Activated T-helper 2 cell treated with anti-CD3 and anti-CD28 coated beads, Interferon-gamma antibody, Interleukin-2, Interleukin-4, amounts not matched to agents 10 μg/mL and 5 μg/mL and 100 μg/mL, durations not matched to agents 14 hours and 24 hours and 36 hours (primary cell): Measurements from ENCODE around the gene C11orf16. TPM values are rescaled to one million over a fixed set of nuclear protein-coding genes. Genes with fewer than 3 reads are reported as not detected.
A peak's percentile ranks its signal among the peaks of the same experiment; 100 is the strongest.
"Not testable (repeated sequence)": the region's sequence is repeated elsewhere in the genome, so short reads cannot be mapped to it uniquely, and the experiment has no call there.

Experiments
- DNase-seq: peaks from one replicate; pipeline ENCODE4 v3.0.0; 2021; ENCODE audit warnings: low spot score
- H3K27ac Mint-ChIP-seq: one replicate; pipeline ENCODE4 v1.8.0; 2021; ENCODE audit warnings: mixed read lengths
- H3K27me3 Mint-ChIP-seq: one replicate; pipeline ENCODE4 v1.8.0; 2021; ENCODE audit warnings: low read depth, mixed read lengths
- H3K36me3 Mint-ChIP-seq: one replicate; pipeline ENCODE4 v1.8.0; 2021; ENCODE audit warnings: low read depth, mixed read lengths
- H3K4me1 Mint-ChIP-seq: one replicate; pipeline ENCODE4 v1.8.0; 2021; ENCODE audit warnings: low read depth, mixed read lengths
- H3K4me3 Mint-ChIP-seq: one replicate; pipeline ENCODE4 v1.8.0; 2021; ENCODE audit warnings: low read depth, mild to moderate bottlenecking, moderate library complexity, mixed read lengths
- H3K9me3 Mint-ChIP-seq: one replicate; pipeline ENCODE4 v1.8.0; 2021; ENCODE audit warnings: mixed read lengths
- intact Hi-C: fragments of 100-400 bp; cut with micrococcal nuclease; formaldehyde crosslinking; loops from one replicate; pipeline ENCODE4 v1.15.1; 2023
- total RNA-seq: library from RNA; stranded (reverse); gene quantifications from 2 replicates; pipeline ENCODE4 v1.2.3, GENCODE V29; 2022

The C11orf16 gene, protein sequence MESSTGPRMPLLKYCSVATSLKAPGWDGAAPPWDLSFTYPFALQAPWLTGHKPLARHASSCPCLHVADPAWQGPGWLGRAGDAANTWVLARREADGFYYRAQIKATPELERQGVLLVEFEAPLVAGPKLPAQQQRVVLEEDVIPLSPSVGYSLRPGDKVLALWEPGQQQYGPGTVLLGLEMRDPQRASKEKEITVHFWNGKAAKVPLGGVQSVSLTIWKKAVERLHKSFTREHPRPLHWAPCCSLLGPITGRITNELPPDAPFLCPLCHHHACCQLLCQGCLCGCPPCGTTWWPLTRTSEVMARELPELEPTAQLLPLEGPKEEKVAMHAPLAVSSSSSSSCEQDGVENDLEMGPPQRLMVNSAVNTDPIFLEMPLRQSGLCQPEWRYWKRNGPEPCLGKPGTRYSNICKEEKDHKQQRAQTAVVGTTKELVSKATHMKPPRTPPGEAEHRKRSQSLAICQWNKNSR
- total RNA-seq, result not detected in 2 replicates

DNA sequence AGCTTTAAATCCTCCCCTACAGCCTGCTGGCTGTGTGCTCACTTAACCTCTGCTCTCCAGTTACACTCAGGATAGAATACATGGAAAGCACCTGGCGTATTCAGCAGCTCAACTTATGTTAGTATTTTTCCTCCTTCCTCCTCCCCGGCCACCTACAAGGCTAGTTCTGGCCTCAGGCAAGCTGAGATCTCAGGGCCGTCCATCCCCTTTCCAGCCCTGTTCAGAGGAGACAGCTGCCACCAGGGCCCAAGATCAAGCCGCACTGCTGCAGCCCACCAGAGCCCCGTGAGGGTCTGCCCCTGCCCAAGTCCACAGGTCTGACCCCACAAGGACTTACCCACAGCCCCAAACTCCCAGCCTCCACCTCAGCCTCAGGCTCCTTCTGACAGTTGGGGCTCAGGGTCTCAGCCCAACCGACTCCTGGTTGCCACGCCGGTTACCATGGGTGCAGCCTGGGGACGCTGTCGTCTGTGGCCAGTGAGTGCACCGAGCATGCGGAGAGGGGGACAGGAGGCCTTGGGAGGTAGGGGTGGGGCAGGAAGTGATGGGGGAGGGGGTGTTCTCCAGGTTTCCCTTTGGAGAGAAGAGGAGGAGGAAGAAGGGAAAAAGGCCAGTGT, at the start of gene C11orf16:
Gene C11orf16, minus strand, starts transcription at position 384 of the 617 bp plus-strand sequence. CDS start 639 bp downstream, outside the sequence.
- Mint-ChIP-seq H3K4me1 (peaks cover 2% of the 10 kb centered on the region), H3K36me3 (no peaks in the 10 kb centered on the region), H3K4me3 (no peak within 1 kb of the TSS), H3K27ac (no peak within 1 kb of the TSS), H3K27me3 (no peaks in the 10 kb centered on the region), H3K9me3 (no peaks in the 10 kb centered on the region)
- no peak for DNase-seq
- intact Hi-C loops, result no loop called here

- Mint-ChIP-seq H3K9me3 (no peaks in the 10 kb centered on the region), H3K27me3 (no peaks in the 10 kb centered on the region), H3K4me1 (peaks cover 5% of the 10 kb centered on the region), H3K4me3 (no peak overlapping the region), H3K27ac (no peak overlapping the region), H3K36me3 (no peaks in the 10 kb centered on the region)
- intact Hi-C loops, result no loop called here
- DNase-seq, result no peak
These were observed 47.7 kb upstream of the C11orf16 start for GRCh38 chr11:8980485-8980884.

- H3K27me3 Mint-ChIP-seq, H3K9me3 Mint-ChIP-seq, H3K4me1 Mint-ChIP-seq, H3K4me3 Mint-ChIP-seq, intact Hi-C loops, H3K36me3 Mint-ChIP-seq, DNase-seq, H3K27ac Mint-ChIP-seq: not testable (repeated sequence)
These were observed 46.6 kb upstream of the C11orf16 start for GRCh38 chr11:8979365-8979764.

GRCh38 chr11:8973121-8973520, 40.4 kb upstream of the C11orf16 start:
- Mint-ChIP-seq H3K27ac (no peak overlapping the region), H3K27me3 (no peaks in the 10 kb centered on the region), H3K9me3 (no peaks in the 10 kb centered on the region), H3K36me3 (no peaks in the 10 kb centered on the region), H3K4me1 (peaks cover 2% of the 10 kb centered on the region), H3K4me3 (no peak overlapping the region)
- no peak for DNase-seq
- intact Hi-C loops, result no loop called here

DNA sequence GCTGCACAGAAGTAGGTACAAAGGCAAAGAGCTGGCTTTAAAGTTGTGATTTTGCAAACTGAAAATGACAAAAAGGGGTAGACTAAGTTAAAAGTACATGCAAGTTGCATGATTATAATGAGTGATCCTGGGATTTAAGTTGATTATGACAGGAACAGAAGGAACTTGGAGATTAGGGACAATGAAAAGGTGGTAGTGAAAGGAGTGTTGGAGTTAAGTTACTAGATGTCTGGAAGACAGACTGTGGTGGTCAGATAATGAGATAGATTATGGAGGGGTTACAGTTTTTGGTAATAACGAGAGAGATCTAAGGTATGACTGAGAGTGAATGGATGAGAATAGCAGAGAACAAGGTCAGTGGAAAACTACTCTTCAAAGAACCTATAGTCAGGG, 39.2 kb upstream of the C11orf16 start:
- intact Hi-C loops, result no loop called here

DNA sequence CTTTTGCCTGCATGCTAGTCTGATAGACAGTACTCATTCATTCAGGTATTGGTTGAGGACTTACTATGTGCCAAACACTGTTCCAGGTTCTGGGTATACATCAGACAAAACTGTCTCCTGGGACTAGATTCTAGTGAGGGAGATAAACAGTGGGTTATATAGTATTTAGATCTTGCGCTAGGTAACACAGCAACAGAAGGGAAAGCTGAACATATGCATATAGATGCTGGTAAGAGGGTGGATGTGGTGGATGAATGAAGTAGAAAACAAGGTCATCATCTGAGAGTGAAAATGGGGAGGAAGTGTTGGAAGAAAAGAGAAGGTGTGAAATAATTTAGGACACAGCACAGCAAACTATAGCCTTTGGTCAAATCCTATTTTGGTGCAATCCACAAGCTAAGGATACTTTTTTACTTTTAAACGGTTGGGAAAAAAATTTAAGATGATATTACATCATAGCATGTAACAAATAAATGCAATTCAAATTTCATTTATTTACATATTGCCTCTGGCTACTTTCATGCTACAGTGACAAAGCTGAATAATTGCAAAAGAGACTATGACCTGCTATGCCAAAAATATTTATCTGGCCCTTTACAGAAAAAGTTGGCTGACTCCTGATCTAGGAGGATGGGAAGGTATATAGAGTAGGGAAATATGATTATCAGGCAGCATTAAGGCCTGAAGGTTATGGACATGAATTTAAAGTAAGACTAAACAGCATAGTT, 38.6 kb upstream of the C11orf16 start:
- Mint-ChIP-seq H3K4me1 (peaks cover 7% of the 10 kb centered on the region), H3K27me3 (no peaks in the 10 kb centered on the region), H3K36me3 (no peaks in the 10 kb centered on the region), H3K27ac (no peak overlapping the region), H3K4me3 (no peak overlapping the region), H3K9me3 (no peaks in the 10 kb centered on the region)
- intact Hi-C loops, result no loop called here
- no peak for DNase-seq

More for the DNA sequence above, 39.2 kb upstream of the C11orf16 start:
- H3K27me3 Mint-ChIP-seq, result no peaks in the 10 kb centered on the region
- H3K4me1 Mint-ChIP-seq, result peaks cover 2% of the 10 kb centered on the region
- no peaks in the 10 kb centered on the region for H3K9me3 Mint-ChIP-seq
- no peak overlapping the region for H3K27ac Mint-ChIP-seq
- DNase-seq, result no peak
- H3K36me3 Mint-ChIP-seq, result no peaks in the 10 kb centered on the region
- H3K4me3 Mint-ChIP-seq, result no peak overlapping the region

GRCh38 chr11:8967184-8967583, 34.4 kb upstream of the C11orf16 start:
- H3K4me1 Mint-ChIP-seq, result peaks cover 26% of the 10 kb centered on the region
- intact Hi-C loops, result no loop called here

GRCh38 chr11:8964324-8965320, 31.9 kb upstream of the C11orf16 start, which contains the start of gene TMEM9B:
TMEM9B (minus strand) TSS chr11:8964442; CDS start chr11:8964313, 129 bp downstream.
- Mint-ChIP-seq H3K4me1 (peaks cover 32% of the 10 kb centered on the region), H3K4me3 (peak within 1 kb of the TSS; percentile 95), H3K9me3 (no peaks in the 10 kb centered on the region), H3K27me3 (no peaks in the 10 kb centered on the region), H3K36me3 (no peaks in the 10 kb centered on the region), H3K27ac (peak within 1 kb of the TSS; percentile 92)
- DNase-seq, result peak; percentile 79
- intact Hi-C loops, result loop anchor here (1.0 to 2.0 kb wide), 5 partner anchors 39 to 497 kb away; partner anchors contain the start of genes RPL27A, TRIM66 and ZNF143

More at GRCh38 chr11:8967184-8967583, 34.4 kb upstream of the C11orf16 start:
- H3K36me3 Mint-ChIP-seq, result no peaks in the 10 kb centered on the region
- DNase-seq, result no peak
- no peak overlapping the region for H3K4me3 Mint-ChIP-seq
- no peaks in the 10 kb centered on the region for H3K27me3 Mint-ChIP-seq
- no peaks in the 10 kb centered on the region for H3K9me3 Mint-ChIP-seq
- H3K27ac Mint-ChIP-seq, result no peak overlapping the region

GRCh38 chr11:8963569-8964323, 31.0 kb upstream of the C11orf16 start:
- H3K27ac Mint-ChIP-seq, result peak overlapping the region; percentile 92
- H3K9me3 Mint-ChIP-seq, result no peaks in the 10 kb centered on the region
- no peaks in the 10 kb centered on the region for H3K27me3 Mint-ChIP-seq
- peak overlapping the region; percentile 95 for H3K4me3 Mint-ChIP-seq
- peaks cover 32% of the 10 kb centered on the region for H3K4me1 Mint-ChIP-seq
- intact Hi-C loops, result loop anchor here (1.0 to 2.0 kb wide), 5 partner anchors 40 to 498 kb away; partner anchors contain the start of genes RPL27A, TRIM66 and ZNF143
- H3K36me3 Mint-ChIP-seq, result no peaks in the 10 kb centered on the region
- peak; percentile 78 for DNase-seq

DNA sequence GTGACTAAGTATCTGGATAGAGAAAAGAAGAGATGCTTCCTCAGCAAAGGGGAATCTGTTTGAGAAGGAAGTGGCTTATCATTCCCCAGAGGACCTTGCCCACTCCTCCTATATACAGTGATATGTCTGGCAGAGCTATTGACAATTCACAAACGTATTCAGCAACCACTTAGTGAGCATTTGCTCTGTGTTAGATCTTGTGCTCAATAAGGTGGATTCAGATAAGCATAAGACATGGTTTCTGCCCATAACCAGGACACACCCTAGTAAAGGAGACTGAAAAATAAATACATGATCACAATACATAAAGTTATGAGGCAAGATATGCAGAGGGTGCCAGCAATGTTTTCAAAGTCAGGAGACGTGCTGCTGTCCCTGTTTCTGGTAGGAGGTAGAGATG, 30.1 kb upstream of the C11orf16 start:
- Mint-ChIP-seq H3K36me3 (no peaks in the 10 kb centered on the region), H3K9me3 (no peaks in the 10 kb centered on the region), H3K27ac (peak overlapping the region; percentile 28), H3K4me1 (peaks cover 32% of the 10 kb centered on the region), H3K4me3 (peak overlapping the region; percentile 95), H3K27me3 (no peaks in the 10 kb centered on the region)
- no peak for DNase-seq
- intact Hi-C loops, result no loop called here

DNA sequence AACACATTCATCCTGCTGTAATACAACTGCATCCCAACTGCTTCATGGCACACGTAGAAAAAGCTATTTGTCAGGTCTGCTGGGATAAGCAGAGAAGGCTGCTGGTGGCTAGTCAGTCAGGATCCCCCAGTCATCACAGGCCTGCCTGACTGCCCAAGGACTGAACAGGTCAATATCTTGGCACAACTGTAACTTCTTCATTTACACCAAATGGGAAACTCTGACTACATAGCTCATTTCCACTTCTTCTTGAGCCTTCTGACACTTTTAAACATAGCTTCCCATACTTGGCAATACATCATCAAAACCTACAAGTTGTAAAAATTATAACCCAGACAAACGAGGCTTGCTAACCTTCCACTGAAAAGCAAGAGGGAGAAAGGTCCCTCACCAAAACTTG, 28.7 kb upstream of the C11orf16 start:
- H3K4me1 Mint-ChIP-seq, result peaks cover 36% of the 10 kb centered on the region
- H3K27me3 Mint-ChIP-seq, result no peaks in the 10 kb centered on the region
- no peak overlapping the region for H3K4me3 Mint-ChIP-seq
- no peak for DNase-seq
- H3K27ac Mint-ChIP-seq, result no peak overlapping the region
- intact Hi-C loops, result no loop called here
- H3K9me3 Mint-ChIP-seq, result no peaks in the 10 kb centered on the region
- H3K36me3 Mint-ChIP-seq, result peaks cover 9% of the 10 kb centered on the region
